Measurements from ENCODE around the gene ZFP36L1.

DNA sequence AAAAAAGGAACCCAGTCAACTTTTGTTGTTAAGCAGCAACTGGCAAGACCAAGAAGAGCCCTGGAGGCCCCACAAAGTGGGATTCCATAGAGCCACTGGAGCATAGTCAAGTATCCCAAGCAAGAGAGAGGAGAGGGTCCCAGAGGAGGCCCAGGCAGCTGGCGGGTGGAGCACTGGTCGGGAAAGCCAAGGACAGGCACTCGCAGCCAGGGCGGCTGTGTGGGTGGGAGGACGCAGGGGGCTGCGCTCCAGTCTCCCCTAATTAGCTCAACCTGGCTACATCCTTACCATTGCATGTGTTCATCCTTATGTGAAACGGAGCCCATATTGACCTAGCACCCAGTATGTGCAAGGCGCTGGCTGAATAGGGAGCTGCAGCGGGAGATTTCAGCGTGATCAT is 18.3 kb upstream of the ZFP36L1 start:
- no peak for TF ChIP-seq POLR2AphosphoS5 (IDR thresholded peaks at IDR 0.05)
- TF ChIP-seq, protein P1, sequence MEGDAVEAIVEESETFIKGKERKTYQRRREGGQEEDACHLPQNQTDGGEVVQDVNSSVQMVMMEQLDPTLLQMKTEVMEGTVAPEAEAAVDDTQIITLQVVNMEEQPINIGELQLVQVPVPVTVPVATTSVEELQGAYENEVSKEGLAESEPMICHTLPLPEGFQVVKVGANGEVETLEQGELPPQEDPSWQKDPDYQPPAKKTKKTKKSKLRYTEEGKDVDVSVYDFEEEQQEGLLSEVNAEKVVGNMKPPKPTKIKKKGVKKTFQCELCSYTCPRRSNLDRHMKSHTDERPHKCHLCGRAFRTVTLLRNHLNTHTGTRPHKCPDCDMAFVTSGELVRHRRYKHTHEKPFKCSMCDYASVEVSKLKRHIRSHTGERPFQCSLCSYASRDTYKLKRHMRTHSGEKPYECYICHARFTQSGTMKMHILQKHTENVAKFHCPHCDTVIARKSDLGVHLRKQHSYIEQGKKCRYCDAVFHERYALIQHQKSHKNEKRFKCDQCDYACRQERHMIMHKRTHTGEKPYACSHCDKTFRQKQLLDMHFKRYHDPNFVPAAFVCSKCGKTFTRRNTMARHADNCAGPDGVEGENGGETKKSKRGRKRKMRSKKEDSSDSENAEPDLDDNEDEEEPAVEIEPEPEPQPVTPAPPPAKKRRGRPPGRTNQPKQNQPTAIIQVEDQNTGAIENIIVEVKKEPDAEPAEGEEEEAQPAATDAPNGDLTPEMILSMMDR (IDR thresholded peaks at IDR 0.05; ENCODE audit: poor library complexity, severe bottlenecking) = no peak

Data from neural cell (in vitro differentiated cells).